ENCODE data around the gene PCDHGC3.
A peak's percentile ranks its signal among the peaks of the same experiment; 100 is the strongest.
"Not testable (repeated sequence)": the region's sequence is repeated elsewhere in the genome, so short reads cannot be mapped to it uniquely, and the experiment has no call there.

Gene PCDHGC3

GRCh38 chr5:141475625-141476131 lies at the start of gene PCDHGC3:
Gene PCDHGC3, plus strand, starts transcription at chr5:141475966. Its CDS starts 151 bp downstream, at chr5:141476117.
- TF ChIP-seq CTCF (IDR thresholded peaks at IDR 0.05; ENCODE audit: control insufficient read depth, extremely low read depth, insufficient read depth), result peak; percentile 24
- peak within 1 kb of the TSS; percentile 56 for H3K4me3 ChIP-seq (ENCODE audit: low read depth, low read length)
- peak; percentile 87 for DNase-seq (ENCODE audit: low read depth)

- DNase-seq (ENCODE audit: low read depth), result no peak
- TF ChIP-seq CTCF (IDR thresholded peaks at IDR 0.05; ENCODE audit: control insufficient read depth, extremely low read depth, insufficient read depth), result no peak
- no peak overlapping the region for H3K4me3 ChIP-seq (ENCODE audit: low read depth, low read length)
These were observed 47.9 kb upstream of the PCDHGC3 start for GRCh38 chr5:141427783-141428426.

DNA sequence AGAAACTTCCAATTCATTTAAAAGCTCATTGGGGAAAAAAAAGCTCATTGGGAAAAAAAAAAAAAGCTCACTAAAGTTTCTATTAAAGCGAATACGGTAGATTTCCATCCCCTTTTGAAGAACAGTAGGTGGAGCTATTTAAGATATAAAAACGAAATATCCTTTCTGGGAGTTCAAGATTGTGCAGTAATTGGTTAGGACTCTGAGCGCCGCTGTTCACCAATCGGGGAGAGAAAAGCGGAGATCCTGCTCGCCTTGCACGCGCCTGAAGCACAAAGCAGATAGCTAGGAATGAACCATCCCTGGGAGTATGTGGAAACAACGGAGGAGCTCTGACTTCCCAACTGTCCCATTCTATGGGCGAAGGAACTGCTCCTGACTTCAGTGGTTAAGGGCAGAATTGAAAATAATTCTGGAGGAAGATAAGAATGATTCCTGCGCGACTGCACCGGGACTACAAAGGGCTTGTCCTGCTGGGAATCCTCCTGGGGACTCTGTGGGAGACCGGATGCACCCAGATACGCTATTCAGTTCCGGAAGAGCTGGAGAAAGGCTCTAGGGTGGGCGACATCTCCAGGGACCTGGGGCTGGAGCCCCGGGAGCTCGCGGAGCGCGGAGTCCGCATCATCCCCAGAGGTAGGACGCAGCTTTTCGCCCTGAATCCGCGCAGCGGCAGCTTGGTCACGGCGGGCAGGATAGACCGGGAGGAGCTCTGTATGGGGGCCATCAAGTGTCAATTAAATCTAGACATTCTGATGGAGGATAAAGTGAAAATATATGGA lies 45.2 kb upstream of the PCDHGC3 start, which contains the start of gene PCDHGA12:
TSS of gene PCDHGA12 (plus strand) at position 176 of the 782 bp plus-strand sequence. CDS start at position 429, 253 bp downstream.
- peak within 1 kb of the TSS; percentile 42 for H3K4me3 ChIP-seq (ENCODE audit: low read depth, low read length)
- DNase-seq (ENCODE audit: low read depth), result peak; percentile 45
- peak; percentile 62 for TF ChIP-seq CTCF (IDR thresholded peaks at IDR 0.05; ENCODE audit: control insufficient read depth, extremely low read depth, insufficient read depth)

GRCh38 chr5:141431286-141431685 lies 44.5 kb upstream of the PCDHGC3 start:
- no peak for TF ChIP-seq CTCF (IDR thresholded peaks at IDR 0.05; ENCODE audit: control insufficient read depth, extremely low read depth, insufficient read depth)
- H3K4me3 ChIP-seq (ENCODE audit: low read depth, low read length), result no peak overlapping the region; the same call in 1 of the 2 replicates
- no peak for DNase-seq (ENCODE audit: low read depth)

DNA sequence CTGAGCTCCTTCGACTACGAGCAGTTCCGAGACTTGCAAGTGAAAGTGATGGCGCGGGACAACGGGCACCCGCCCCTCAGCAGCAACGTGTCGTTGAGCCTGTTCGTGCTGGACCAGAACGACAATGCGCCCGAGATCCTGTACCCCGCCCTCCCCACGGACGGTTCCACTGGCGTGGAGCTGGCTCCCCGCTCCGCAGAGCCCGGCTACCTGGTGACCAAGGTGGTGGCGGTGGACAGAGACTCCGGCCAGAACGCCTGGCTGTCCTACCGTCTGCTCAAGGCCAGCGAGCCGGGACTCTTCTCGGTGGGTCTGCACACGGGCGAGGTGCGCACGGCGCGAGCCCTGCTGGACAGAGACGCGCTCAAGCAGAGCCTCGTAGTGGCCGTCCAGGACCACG lies 43.5 kb upstream of the PCDHGC3 start:
- DNase-seq (ENCODE audit: low read depth); H3K4me3 ChIP-seq (ENCODE audit: low read depth, low read length): not testable (repeated sequence)

DNA sequence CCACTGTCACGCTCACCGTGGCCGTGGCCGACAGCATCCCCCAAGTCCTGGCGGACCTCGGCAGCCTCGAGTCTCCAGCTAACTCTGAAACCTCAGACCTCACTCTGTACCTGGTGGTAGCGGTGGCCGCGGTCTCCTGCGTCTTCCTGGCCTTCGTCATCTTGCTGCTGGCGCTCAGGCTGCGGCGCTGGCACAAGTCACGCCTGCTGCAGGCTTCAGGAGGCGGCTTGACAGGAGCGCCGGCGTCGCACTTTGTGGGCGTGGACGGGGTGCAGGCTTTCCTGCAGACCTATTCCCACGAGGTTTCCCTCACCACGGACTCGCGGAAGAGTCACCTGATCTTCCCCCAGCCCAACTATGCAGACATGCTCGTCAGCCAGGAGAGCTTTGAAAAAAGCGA lies 43.0 kb upstream of the PCDHGC3 start:
- DNase-seq (ENCODE audit: low read depth), result not testable (repeated sequence)

GRCh38 chr5:141434006-141434405 lies 41.8 kb upstream of the PCDHGC3 start:
- H3K4me3 ChIP-seq (ENCODE audit: low read depth, low read length), result no peak overlapping the region
- no peak for DNase-seq (ENCODE audit: low read depth)
- TF ChIP-seq CTCF (IDR thresholded peaks at IDR 0.05; ENCODE audit: control insufficient read depth, extremely low read depth, insufficient read depth), result no peak

More for the DNA sequence above, 43.0 kb upstream of the PCDHGC3 start:
- not testable (repeated sequence) for H3K4me3 ChIP-seq (ENCODE audit: low read depth, low read length)
